ENCODE data around the gene ACAP2. TPM values are rescaled to one million over a fixed set of nuclear protein-coding genes. Genes with fewer than 3 reads are reported as not detected.

The ACAP2 gene
- total RNA-seq, 1 experiment from 2014 or later: 71.4 TPM

DNA sequence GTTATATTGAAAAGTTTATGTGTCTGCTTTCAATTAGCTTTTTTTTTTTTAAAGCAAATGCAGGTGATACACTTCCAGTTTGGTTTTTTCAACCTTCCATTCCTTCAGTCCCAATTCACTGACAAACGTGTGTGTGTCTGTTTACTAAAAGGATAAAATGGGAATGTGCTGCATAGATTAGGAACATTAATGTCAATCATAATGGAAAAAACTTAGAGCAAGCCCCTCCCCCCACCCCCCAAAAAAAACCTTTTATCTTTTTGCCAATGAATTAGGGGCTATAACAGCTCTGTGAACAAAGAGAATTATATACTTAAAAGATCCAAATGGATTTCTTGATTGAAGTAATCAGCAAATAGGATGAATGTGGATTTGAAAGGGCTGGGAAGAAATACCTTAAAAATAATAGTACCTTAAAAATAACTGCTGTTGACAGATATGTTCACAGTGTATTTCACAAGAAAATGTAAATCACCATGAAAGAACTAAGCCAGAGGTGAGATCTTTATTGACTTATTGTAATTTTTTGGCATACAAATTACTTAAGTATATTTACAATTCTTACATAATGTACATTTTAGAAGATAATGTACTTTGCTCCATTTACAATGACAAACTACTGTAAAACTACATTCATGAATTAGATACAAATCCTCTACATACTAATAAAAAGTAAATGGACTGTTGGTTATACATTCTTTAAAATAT is 168.4 kb downstream of the ACAP2 start:
- no peak for DNase-seq (ENCODE audit: low read depth, low spot score)
- in situ Hi-C loops (cut with HindIII; ENCODE audit: low pct_unique_long_range_greater_than_20kb, low sequenced_read_pairs): no loop called here

DNA sequence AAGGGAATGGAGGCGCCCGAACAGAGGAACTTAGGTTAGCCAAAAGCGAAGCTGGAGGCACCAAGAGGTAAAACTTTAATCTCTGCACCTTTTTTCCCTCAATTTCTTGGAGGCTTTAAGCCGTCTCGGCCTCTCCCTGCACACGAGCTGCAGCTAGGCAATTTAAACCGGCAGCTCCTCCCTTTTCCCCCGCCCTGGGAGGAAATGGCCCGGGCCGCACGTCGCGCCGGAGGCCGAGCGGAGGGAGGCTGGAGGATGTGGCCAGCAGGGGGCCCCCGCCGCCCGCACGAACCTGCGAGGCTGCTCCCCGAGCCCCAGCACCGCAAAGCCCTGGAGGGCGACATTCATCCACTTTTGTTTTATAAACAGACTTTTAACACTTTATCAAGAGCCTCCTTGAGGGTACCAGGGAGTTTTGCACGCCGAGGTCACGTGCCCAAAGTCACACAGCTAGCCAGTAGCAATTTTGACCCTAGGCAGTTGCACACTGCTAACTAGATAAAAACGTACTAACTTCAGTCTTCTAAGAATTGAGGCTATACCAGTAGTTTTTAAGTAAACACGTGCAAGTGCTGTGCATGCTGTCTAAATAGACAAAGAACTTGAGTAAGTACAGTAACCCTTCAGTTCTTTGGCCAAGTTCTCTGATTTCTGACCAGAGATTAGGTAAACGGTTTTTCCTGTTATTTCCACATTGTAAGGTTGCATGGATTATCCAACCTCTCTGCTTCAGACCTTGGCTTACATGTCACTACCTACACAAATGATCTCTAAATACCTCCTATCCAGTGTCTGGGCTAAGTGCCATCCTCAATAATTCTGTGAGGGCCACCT is 171.2 kb downstream of the ACAP2 start:
- peak; percentile 90 for DNase-seq (ENCODE audit: low read depth, low spot score)
- in situ Hi-C loops (cut with HindIII; ENCODE audit: low pct_unique_long_range_greater_than_20kb, low sequenced_read_pairs): no loop called here

DNA sequence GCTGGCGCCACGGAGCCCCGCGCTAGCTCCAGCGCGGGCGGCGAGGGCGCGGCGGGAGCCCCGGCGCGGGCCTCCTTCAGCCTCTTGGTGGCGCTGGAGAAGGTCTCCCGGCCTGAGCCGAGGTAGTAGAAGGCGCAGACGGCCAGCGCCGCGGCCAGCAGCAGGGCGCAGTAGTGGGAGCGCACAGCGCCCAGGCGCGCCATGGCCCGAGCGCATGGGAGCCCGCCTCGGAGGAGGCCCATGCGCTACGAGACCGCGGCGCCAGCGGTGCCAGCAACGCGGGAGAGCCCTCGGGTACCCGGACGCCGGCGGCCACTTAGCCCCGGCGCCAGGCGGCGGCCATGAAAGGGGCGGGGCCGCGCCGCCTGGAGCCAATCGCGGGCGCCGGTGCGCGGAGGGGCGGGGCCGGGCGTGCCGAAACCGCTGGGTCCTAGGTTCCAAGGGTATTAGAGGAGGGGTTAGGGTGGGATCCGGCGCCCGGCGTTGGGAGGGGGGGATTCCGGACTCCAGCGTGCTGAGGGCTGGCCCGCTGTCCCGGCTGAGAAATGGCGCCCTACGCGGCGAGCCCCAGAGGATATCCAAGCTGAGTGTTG is 171.9 kb downstream of the ACAP2 start, which contains the start of gene XXYLT1:
Gene XXYLT1 (minus strand): TSS at position 343 of the 593 bp plus-strand sequence. CDS start 101 bp downstream, at position 242.
- in situ Hi-C loops (cut with HindIII; ENCODE audit: low pct_unique_long_range_greater_than_20kb, low sequenced_read_pairs): no loop called here
- peak; percentile 92 for DNase-seq (ENCODE audit: low read depth, low spot score)

DNA sequence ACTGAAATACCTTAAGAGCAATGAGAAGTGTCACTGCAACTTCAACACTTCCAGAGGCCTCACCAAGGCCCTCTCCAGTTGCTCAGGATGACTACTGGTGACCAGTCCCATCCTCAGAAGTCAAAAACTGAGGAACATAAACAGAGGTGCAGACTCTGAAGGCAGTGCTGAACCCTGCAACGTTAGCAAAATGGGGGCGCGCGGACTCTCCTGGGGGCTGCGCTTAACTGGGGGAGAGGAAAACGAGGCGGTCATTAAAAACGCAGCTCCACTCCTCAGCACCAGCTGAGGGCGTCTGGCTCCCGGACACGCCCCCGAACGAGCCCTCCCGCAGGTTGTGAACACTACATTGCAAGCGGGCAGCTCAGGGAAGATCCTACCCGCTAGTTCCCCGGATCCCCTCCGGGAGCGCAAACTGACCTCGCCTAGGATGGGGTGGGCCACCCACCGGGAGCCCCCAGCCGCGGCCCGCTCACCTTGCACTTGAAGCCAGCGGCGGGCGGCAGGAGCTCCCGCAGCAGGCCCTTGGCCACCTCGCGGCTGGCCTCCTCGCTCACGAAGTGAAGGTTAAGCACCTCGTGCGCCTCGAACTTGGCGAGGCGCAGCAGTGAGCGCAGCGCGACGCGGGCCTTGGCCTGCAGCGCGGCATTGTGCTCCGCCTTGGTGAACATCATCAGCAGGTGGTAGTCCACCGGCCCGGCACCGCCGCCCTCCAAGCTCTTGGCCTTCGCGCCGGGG is 172.6 kb downstream of the ACAP2 start:
- DNase-seq (ENCODE audit: low read depth, low spot score): peak; percentile 55
- in situ Hi-C loops (cut with HindIII; ENCODE audit: low pct_unique_long_range_greater_than_20kb, low sequenced_read_pairs): no loop called here

DNA sequence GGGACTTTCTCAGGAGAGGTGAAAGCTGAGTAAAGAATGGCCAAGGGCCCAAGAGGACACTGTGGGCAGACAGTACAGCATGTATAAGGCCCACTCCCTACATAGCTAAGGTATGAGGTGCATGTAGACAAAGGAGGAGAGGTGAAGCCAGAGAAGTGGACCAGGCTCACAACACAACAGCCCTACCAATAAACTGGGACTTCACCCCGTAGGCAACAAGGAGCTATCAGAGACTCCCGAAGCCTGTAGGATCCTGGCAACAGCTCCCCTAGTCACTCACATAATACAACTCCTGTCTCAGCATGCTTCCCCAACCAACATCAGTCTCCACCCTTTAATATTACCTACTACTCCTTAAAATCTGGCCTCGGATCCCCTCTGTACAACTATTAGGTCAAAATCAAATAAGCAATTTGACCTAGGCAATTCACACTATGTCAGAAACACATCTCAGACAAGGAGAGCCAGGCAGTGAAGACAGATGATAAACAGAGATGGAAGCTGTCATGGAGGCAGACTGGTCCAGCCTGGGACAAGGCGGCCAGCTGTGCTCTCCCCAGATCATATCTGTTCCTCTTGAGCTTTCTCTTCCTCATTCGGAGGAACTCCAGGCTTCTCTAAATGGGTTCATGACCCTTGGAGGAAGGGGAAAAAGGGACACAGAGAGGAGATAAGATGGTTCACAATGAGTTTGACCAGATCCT is 173.3 kb downstream of the ACAP2 start:
- in situ Hi-C loops (cut with HindIII; ENCODE audit: low pct_unique_long_range_greater_than_20kb, low sequenced_read_pairs): no loop called here
- no peak for DNase-seq (ENCODE audit: low read depth, low spot score)

DNA sequence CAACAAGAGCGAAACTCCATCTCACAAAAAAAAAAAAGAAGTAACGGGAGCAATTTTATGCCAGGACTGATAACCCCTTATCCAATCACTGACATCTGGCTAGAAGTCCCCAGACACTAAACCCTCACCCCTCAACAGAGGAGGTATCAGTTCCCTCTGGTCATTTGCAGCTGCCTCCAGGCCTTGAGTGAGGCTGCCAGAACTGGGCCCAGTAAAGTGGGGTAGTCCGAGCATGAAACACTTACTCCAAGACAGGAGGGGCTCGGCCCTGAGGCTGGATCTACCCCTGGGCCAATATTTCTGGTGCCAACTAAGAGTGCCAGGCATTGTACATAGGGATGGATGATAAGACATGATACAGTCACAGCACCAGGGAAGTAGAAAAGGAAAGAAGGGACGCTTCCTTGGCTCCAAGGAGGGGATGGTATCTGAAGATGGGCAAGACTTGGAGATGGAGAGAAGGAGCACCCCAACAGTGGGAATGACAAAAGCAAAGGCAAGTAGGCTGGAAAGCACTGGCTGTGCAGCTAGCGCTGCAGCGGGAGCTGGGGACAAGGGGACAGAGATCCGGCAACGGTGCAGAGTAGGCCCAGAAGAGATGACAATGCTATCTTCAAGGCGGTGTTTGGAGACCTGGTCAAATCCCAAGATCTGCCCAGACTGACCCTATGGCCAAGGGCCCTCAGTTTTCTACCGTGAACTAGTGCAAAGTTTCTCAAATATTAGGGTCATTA is 174.1 kb downstream of the ACAP2 start:
- in situ Hi-C loops (cut with HindIII; ENCODE audit: low pct_unique_long_range_greater_than_20kb, low sequenced_read_pairs): no loop called here
- no peak for DNase-seq (ENCODE audit: low read depth, low spot score)

DNA sequence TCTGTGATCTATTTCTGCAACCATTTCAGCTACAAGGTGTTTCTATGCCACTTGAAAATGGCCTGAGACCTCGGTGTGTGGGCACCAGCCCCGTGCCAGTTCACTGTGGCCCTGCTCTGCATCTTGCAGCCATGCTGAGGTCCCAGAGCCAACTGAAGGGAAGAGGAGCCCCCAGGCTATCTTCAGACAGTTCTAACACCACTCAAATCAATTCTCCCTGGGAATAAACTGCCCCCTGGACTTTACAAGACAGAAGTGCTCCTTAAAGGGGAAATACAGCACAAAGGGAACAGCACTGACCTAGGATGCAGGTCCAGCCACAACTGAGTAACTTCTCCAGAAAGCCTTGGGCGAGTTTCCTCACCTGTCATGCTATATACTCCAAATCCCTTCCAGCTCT is 175.7 kb downstream of the ACAP2 start:
- in situ Hi-C loops (cut with HindIII; ENCODE audit: low pct_unique_long_range_greater_than_20kb, low sequenced_read_pairs): no loop called here

DNA sequence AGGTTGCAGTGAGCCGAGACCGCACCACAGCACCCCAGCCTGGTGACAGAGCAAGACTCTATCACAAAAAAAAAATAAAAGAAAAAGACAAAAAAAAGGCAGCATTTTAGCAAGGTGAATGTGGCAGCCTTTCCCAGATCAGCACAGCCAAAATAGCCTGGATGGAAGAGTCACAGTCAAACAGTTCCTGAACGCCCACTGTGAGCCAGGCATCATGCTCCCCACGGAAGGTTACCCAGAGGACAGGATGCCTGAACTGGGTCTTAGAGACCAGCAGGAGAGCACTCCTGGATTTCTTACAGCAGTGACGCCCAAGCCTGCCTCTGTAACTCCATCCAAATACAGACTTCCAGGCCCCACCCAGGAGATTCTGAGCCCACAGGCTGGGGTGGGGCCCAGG is 176.4 kb downstream of the ACAP2 start:
- in situ Hi-C loops (cut with HindIII; ENCODE audit: low pct_unique_long_range_greater_than_20kb, low sequenced_read_pairs): no loop called here
- no peak for DNase-seq (ENCODE audit: low read depth, low spot score)

More for the DNA sequence above, 175.7 kb downstream of the ACAP2 start:
- no peak for DNase-seq (ENCODE audit: low read depth, low spot score)

DNA sequence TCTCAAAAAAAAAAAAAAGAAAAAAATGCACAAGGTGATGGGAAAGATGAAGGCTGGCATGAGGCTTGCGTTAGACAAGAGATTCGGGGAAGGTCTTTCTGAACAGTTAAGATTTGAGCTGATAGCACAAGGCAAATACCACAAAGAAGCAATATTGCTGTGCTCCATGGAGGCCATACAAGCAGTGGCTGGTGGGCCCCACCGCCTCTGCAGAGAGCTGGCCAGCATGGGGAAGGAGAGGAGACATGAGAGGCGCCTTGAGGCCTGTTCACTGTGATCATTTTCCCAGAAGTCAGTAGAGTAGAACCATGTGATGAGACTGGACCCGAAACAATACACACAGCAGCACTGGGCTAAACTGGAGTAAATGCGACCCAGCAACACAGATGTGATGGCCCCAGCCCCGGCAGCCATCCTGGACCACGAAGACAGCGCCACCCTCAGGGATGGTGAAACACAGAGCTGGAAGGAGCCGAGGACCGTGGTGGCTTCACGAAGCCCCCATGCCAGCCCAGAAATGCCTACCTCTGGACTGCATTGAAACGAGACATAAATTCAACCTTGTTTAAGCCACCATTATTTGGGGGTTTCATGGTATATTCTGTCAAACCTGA is 177.3 kb downstream of the ACAP2 start:
- in situ Hi-C loops (cut with HindIII; ENCODE audit: low pct_unique_long_range_greater_than_20kb, low sequenced_read_pairs): no loop called here
- no peak for DNase-seq (ENCODE audit: low read depth, low spot score)

DNA sequence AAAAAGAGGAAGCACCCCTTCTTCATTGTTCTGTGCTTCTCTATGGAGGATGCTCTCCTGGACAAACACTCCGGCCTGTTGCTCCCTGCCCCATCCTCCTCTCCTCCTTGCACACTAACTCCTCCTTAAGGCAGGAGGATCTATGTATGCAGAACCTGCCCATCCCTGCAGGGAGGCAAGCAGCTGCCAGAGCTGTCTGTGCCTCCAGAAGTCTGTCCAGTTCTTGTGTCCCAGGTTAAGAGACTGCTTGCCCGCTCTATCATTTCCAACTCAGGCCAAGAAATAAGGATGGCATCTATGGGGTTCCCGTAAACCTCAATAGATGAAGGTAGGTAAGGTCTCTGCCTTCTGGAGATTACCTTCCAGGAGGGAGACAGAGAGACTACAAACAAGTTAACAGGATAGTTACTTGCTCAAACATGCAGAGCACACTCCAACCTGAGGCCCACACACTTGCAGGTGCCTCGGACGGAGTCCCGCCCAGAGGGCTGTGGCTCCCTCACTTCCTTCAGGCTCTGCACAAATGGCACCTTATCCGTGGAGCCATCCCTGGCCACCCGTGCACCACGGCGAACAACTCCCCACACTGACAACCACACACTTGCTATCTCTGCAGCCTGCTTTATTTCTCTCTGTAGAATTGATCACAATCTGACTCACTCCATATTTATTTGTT is 178.8 kb downstream of the ACAP2 start:
- no peak for DNase-seq (ENCODE audit: low read depth, low spot score)
- in situ Hi-C loops (cut with HindIII; ENCODE audit: low pct_unique_long_range_greater_than_20kb, low sequenced_read_pairs): no loop called here

DNA sequence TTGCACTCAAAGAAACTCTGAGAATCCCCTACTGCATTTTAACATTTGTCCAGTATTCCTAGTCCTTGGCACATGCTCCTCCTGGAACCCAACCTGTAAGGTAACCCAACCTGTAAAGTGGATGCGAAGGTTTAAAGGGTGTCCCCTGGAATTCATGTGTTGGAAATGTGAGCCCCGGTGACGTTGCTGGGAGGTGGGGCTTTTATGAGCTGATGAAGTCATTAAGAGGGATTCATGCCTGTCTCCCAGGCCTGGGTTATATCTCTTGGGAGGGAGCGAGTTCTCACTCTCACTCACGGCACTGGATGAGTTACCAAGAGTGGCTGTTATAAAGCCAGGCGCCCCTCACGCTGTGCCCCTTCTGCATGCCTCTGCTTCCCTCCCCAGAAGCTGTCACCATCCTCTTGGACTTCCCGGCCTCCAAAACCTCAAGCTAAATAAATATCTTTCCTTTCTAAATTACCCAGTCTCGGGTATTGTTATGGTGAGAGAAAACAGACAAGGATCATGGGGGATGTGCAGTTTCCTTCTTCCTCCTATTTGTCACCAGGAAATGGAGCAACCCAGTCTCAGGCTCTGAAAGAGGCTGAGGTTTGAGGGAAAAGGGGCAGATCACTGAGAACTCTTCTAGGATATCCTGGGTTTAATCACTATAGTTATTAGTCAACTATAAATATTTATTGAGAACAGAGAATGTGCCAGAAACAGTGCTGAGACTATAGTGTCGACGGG is 179.5 kb downstream of the ACAP2 start:
- in situ Hi-C loops (cut with HindIII; ENCODE audit: low pct_unique_long_range_greater_than_20kb, low sequenced_read_pairs): no loop called here
- no peak for DNase-seq (ENCODE audit: low read depth, low spot score)

DNA sequence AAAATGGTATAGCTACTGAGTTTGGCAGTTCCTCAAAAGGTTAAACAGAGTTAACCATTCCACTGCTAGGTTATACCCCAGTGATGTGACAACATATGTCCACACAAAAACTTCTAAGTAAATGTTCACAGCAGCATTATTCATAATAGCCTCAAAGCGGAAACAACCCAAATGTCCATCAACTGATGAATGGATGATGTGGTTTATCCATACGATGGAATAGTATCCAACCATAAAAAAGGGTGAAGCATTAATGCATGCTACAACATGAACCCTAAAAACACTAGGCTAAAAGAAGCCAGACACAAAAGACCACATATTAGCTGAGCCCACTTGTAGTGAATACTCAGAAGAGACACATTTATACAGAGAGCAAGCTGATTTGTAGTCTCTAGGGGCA is 180.9 kb downstream of the ACAP2 start:
- in situ Hi-C loops (cut with HindIII; ENCODE audit: low pct_unique_long_range_greater_than_20kb, low sequenced_read_pairs): no loop called here
- no peak for DNase-seq (ENCODE audit: low read depth, low spot score)

DNA sequence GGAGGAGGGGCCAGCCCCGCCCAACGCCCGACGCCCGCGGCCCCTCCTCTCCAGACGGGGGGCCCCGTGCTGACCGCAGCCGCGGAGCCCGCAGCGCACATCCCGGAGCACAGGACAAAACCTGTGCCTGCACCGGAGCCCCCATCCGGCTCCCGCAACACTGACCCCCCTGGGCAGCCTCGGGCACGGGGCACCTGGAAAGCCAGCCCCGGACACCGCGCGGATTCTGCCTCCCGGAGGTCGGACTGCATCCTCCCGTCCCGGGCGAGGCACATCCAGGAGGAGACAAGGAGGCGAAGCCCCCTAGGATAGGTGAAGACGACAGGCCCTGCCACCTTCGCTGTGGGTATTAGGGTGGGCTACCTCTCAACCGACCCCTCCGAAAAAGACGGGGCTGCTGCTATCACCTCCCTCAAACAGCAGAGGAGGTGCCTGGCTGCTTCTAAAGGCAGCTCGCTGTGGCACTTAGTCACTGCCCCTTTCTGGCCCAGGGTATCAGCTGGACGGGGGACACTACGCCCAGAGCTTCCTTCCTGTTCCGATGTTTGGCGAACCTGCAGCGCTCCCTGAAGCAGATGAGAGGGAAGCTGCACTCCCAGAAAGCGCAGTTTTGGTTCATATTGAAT is 182.4 kb downstream of the ACAP2 start:
- in situ Hi-C loops (cut with HindIII; ENCODE audit: low pct_unique_long_range_greater_than_20kb, low sequenced_read_pairs): no loop called here
- no peak for DNase-seq (ENCODE audit: low read depth, low spot score)

DNA sequence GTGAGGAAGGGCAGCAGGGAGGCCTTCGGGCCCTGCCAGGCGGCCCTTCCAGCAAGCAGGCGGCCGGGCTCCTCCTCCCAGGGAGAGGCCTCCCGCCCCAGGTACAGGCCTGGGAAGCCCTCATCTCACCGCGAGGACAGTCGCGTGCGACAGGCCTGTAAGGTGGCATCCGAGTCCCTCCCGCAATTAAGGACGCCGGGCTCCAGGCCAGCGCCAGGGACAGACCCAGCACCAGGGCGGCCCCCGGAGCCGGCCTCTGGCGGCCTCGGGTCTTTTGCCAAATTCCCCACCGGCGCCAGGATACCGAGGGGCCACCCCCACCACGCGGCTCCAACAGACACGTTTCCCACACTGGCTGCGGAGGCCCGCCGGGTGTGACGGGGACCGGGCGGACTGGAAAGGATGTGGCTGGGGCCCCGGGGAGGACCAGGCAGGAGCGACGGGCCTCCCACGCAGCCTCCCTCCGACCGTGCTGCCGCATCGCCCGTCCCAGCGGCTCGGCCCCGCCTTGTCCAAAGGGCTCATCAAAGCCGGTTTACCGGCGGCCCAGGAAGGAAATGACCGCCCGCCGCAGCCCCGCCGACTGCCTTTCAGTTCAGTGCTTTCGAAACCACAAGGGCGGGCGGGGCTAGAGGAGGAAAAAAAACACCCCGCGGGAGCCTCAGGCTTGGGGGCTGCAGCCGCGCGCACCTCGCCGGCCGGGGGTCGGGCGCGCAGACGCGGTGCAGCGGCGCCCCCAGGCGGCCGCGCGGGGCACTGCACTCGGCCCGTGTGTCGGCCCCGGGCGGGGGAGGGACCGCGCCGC is 183.1 kb downstream of the ACAP2 start:
- DNase-seq (ENCODE audit: low read depth, low spot score): peak; percentile 77
- in situ Hi-C loops (cut with HindIII; ENCODE audit: low pct_unique_long_range_greater_than_20kb, low sequenced_read_pairs): no loop called here
